ENCODE data around the gene IRF1. TPM values are rescaled to one million over a fixed set of nuclear protein-coding genes. Genes with fewer than 3 reads are reported as not detected.

The IRF1 gene
- total RNA-seq, 1 experiment from 2014 or later, result 30.1 TPM

DNA sequence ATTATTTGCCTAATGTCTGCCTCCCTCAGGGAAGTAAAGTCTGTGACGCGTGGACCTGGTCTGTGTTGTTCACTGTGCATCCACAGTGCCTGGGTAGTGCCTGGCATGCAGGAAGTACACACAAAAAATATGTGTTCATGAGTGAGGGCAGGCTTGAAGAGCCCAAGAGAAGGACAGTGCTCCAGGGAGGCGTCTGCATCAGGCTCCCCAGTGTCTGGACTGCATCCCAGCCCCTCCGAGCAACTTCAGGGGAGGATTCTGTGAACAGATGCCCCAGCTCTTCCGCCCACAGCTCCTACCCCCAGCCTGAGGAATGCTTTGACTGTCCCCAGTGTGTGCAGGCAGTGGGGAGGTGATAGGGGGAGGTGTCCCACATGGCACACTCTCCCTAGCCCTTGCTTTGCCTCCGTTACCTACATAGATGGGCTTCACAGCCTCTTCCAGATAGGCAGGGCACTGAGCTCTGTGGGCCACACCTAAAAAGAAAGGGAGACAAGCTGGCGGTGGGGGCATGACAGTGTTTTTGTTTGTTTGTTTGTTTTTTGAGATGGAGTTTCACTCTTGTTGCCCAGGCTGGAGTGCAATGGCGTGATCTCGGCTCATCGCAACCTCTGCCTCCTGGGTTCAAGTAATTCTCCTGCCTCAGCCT, 25.4 kb downstream of the IRF1 start:
- Histone ChIP-seq H3K27me3 (ENCODE audit: insufficient read depth, low read length) (no peaks in the 10 kb centered on the region), H2AFZ (ENCODE audit: low read depth, low read length, poor library complexity, severe bottlenecking) (no peak overlapping the region), H3K27ac (ENCODE audit: low read depth, low read length) (no peak overlapping the region), H3K36me3 (ENCODE audit: control insufficient read depth in 1 of 2, insufficient read depth in 2 of 2, low read length in 2 of 2) (no peaks in the 10 kb centered on the region), H3K9ac (ENCODE audit: low read length) (no peak overlapping the region), H4K20me1 (ENCODE audit: insufficient read depth) (no peaks in the 10 kb centered on the region), H3K4me3 (replicated peaks in 1 of 2; ENCODE audit: low read depth in 1 of 2, low read length in 2 of 2) (no peak overlapping the region), H3K9me3 (ENCODE audit: control insufficient read depth in 1 of 2, insufficient read depth in 1 of 2, low read depth in 1 of 2, low read length in 2 of 2) (no peaks in the 10 kb centered on the region), H3K4me1 (ENCODE audit: control insufficient read depth in 1 of 2, insufficient read depth in 2 of 2, low read length in 2 of 2) (peaks cover under 1 to 38% of the 10 kb centered on the region in 2 experiments), H3K4me2 (ENCODE audit: low read length) (no peak overlapping the region), H3K9me2 (ENCODE audit: insufficient read depth) (no peaks in the 10 kb centered on the region), H3K79me2 (ENCODE audit: insufficient read depth, low read length) (no peaks in the 10 kb centered on the region)
- DNase-seq (ENCODE audit: low read depth, low spot score) (no peak), ATAC-seq (no peak)
- TF ChIP-seq POLR2A (IDR thresholded peaks at IDR 0.05; ENCODE audit: borderline replicate concordance, extremely low read depth, insufficient read depth, insufficient read length) (no peak), CBX3 (IDR thresholded peaks at IDR 0.05; ENCODE audit: low read depth) (no peak), CTCF (IDR thresholded peaks at IDR 0.05 in 2 of 3, conservative IDR thresholded peaks at IDR 0.05 in 1 of 3; ENCODE audit: borderline replicate concordance in 1 of 3, insufficient read depth in 1 of 3, low read depth in 2 of 3, low read length in 2 of 3) (no peak)
- no TSS peak for BruUV-seq (replicated peaks)
- POLR2A ChIA-PET, result no interaction called here
- RAD21 ChIA-PET (ENCODE audit: low non-redundant PET in 1 of 2, low total read pairs in 2 of 2, uncharacterized antibody in 2 of 2, unreplicated experiment in 2 of 2), result no interaction called here
- CTCF ChIA-PET, result interaction anchor here (1.7 kb wide), 1 partner anchor 35 kb away, joined by 3 read pairs; no protein-coding TSS in a partner anchor
- intact Hi-C loops (cut with micrococcal nuclease), result no loop called here

DNA sequence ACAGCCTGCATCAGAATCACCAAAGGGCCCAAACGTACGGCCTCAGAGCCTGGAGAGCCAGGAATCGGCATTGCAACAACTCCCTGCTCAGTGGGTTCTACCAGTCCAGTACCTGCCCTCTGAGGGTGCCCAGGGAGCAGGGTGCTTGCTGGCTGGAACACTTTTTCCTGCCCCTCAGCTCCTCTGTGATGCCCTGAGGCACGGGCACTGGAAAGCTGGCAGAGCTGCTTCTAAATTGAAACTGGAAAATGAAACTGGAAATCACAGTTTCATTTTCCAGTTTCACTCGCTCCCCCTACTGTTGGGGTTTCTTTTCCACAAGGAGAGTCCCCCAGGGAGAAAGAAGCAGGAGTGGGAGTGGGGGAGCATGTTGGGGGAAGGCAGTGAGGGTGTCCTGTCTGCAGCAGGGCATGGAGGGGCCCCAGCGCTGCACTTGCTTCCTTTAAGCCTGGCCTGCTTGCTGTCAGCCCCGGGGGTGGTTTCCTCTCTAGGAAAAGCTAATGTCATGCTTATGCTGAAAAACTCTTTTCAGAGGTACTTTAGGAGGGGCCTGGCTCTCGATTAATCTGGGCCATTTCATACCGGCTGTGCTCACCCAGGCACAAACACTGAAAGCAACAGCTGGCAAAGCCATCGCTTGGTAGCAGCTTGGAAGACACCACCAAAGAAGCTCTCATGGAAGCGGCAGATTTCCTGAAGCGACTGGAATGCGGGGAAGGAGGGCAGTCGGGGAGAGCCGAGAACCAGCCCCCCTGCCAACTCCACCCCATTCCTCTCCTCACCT, 26.2 kb downstream of the IRF1 start:
- no peaks in the 10 kb centered on the region for H3K27me3 ChIP-seq (ENCODE audit: insufficient read depth, low read length)
- ChIA-PET CTCF (interaction anchor here (1.7 kb wide), 1 partner anchor 36 kb away, joined by 3 read pairs; no protein-coding TSS in a partner anchor), POLR2A (no interaction called here), RAD21 (ENCODE audit: low non-redundant PET in 1 of 2, low total read pairs in 2 of 2, uncharacterized antibody in 2 of 2, unreplicated experiment in 2 of 2) (no interaction called here)
- peaks cover 9 to 45% of the 10 kb centered on the region in 2 experiments for H3K4me1 ChIP-seq (ENCODE audit: control insufficient read depth in 1 of 2, insufficient read depth in 2 of 2, low read length in 2 of 2)
- no peak for ATAC-seq
- H3K36me3 ChIP-seq (ENCODE audit: control insufficient read depth in 1 of 2, insufficient read depth in 2 of 2, low read length in 2 of 2), result no peaks in the 10 kb centered on the region
- no peak overlapping the region for H2AFZ ChIP-seq (ENCODE audit: low read depth, low read length, poor library complexity, severe bottlenecking)
- TF ChIP-seq FOSL1 (IDR thresholded peaks at IDR 0.05; ENCODE audit: low read depth), result no peak
- TF ChIP-seq SP1 (IDR thresholded peaks at IDR 0.05; ENCODE audit: low read depth), result no peak
- TF ChIP-seq ZFX (IDR thresholded peaks at IDR 0.05), result no peak
- no peak for TF ChIP-seq ZNF274 (IDR thresholded peaks at IDR 0.05; ENCODE audit: low read depth, low read length)
- no peak for TF ChIP-seq CTCF (IDR thresholded peaks at IDR 0.05 in 2 of 3, conservative IDR thresholded peaks at IDR 0.05 in 1 of 3; ENCODE audit: borderline replicate concordance in 1 of 3, insufficient read depth in 1 of 3, low read depth in 2 of 3, low read length in 2 of 3)
- TF ChIP-seq SRF (IDR thresholded peaks at IDR 0.05; ENCODE audit: low read depth), result no peak
- no peak for TF ChIP-seq POLR2A (IDR thresholded peaks at IDR 0.05; ENCODE audit: borderline replicate concordance, extremely low read depth, insufficient read depth, insufficient read length)
- TF ChIP-seq, protein P1, sequence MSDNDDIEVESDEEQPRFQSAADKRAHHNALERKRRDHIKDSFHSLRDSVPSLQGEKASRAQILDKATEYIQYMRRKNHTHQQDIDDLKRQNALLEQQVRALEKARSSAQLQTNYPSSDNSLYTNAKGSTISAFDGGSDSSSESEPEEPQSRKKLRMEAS (IDR thresholded peaks at IDR 0.05), result no peak
- TF ChIP-seq RAD21 (IDR thresholded peaks at IDR 0.05; ENCODE audit: low read depth), result no peak; the same call in 1 of the 2 replicates
- TF ChIP-seq SIN3A (IDR thresholded peaks at IDR 0.05; ENCODE audit: low read depth), result no peak
- DNase-seq (ENCODE audit: low read depth, low spot score), result no peak
- H3K9me2 ChIP-seq (ENCODE audit: insufficient read depth), result no peaks in the 10 kb centered on the region
- no peak overlapping the region for H3K27ac ChIP-seq (ENCODE audit: low read depth, low read length)
- no peaks in the 10 kb centered on the region for H3K79me2 ChIP-seq (ENCODE audit: insufficient read depth, low read length)
- H3K9me3 ChIP-seq (ENCODE audit: control insufficient read depth in 1 of 2, insufficient read depth in 1 of 2, low read depth in 1 of 2, low read length in 2 of 2), result no peaks in the 10 kb centered on the region
- H4K20me1 ChIP-seq (ENCODE audit: insufficient read depth), result no peaks in the 10 kb centered on the region
- intact Hi-C loops (cut with micrococcal nuclease), result no loop called here
- no TSS peak for BruUV-seq (replicated peaks)
- no peak overlapping the region for H3K4me3 ChIP-seq (replicated peaks in 1 of 2; ENCODE audit: low read depth in 1 of 2, low read length in 2 of 2)
- H3K9ac ChIP-seq (ENCODE audit: low read length), result no peak overlapping the region
- 0 out of 2 replicates have a peak overlapping the region, but pooled peaks have one; percentile 4 for H3K4me2 ChIP-seq (ENCODE audit: low read length)

All from HCT116 (cell line).